ENCODE measurements around the gene GNA15.

GNA15 gene

GRCh38 chr19:3099347-3100145 is 36.3 kb upstream of the GNA15 start:
- H3K4me3 Mint-ChIP-seq, result no peak overlapping the region
- peaks cover 10% of the 10 kb centered on the region for H3K27me3 Mint-ChIP-seq (ENCODE audit: low read depth, poor library complexity)
- H3K36me3 Mint-ChIP-seq (ENCODE audit: low read depth), result no peaks in the 10 kb centered on the region
- H3K9me3 Mint-ChIP-seq, result no peaks in the 10 kb centered on the region
- H3K27ac Mint-ChIP-seq, result no peak overlapping the region
- peaks cover 31% of the 10 kb centered on the region for H3K4me1 Mint-ChIP-seq
- TF ChIP-seq, protein P1, sequence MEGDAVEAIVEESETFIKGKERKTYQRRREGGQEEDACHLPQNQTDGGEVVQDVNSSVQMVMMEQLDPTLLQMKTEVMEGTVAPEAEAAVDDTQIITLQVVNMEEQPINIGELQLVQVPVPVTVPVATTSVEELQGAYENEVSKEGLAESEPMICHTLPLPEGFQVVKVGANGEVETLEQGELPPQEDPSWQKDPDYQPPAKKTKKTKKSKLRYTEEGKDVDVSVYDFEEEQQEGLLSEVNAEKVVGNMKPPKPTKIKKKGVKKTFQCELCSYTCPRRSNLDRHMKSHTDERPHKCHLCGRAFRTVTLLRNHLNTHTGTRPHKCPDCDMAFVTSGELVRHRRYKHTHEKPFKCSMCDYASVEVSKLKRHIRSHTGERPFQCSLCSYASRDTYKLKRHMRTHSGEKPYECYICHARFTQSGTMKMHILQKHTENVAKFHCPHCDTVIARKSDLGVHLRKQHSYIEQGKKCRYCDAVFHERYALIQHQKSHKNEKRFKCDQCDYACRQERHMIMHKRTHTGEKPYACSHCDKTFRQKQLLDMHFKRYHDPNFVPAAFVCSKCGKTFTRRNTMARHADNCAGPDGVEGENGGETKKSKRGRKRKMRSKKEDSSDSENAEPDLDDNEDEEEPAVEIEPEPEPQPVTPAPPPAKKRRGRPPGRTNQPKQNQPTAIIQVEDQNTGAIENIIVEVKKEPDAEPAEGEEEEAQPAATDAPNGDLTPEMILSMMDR (IDR thresholded peaks at IDR 0.05), result no peak
- no peak for DNase-seq

DNA sequence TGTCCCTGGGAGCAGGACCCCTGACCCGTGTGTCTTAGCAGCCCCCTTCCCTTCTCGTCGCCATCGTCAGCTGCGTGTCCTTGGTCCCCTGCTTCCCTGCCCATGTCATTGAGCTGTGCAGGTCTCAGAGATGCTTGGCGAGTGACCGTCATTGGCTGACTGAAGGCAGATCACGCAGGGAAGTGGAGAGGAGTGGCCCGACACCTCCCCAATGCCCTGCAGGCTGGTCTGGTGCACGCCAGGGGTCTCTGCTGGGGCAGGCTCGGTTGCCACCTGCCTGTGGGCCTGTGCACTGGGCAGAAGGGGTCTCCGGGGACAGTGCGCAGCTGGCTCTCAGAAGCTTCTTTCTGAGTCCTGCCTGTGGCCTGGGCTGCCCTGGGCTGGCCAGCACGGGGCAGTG is 35.5 kb upstream of the GNA15 start:
- H3K36me3 Mint-ChIP-seq (ENCODE audit: low read depth), result no peaks in the 10 kb centered on the region
- no peak for DNase-seq
- H3K27me3 Mint-ChIP-seq (ENCODE audit: low read depth, poor library complexity), result peaks cover 10% of the 10 kb centered on the region
- H3K4me1 Mint-ChIP-seq, result peaks cover 28% of the 10 kb centered on the region
- no peak overlapping the region for H3K27ac Mint-ChIP-seq
- no peaks in the 10 kb centered on the region for H3K9me3 Mint-ChIP-seq
- TF ChIP-seq, protein P1 (IDR thresholded peaks at IDR 0.05), result no peak
- no peak overlapping the region for H3K4me3 Mint-ChIP-seq

DNA sequence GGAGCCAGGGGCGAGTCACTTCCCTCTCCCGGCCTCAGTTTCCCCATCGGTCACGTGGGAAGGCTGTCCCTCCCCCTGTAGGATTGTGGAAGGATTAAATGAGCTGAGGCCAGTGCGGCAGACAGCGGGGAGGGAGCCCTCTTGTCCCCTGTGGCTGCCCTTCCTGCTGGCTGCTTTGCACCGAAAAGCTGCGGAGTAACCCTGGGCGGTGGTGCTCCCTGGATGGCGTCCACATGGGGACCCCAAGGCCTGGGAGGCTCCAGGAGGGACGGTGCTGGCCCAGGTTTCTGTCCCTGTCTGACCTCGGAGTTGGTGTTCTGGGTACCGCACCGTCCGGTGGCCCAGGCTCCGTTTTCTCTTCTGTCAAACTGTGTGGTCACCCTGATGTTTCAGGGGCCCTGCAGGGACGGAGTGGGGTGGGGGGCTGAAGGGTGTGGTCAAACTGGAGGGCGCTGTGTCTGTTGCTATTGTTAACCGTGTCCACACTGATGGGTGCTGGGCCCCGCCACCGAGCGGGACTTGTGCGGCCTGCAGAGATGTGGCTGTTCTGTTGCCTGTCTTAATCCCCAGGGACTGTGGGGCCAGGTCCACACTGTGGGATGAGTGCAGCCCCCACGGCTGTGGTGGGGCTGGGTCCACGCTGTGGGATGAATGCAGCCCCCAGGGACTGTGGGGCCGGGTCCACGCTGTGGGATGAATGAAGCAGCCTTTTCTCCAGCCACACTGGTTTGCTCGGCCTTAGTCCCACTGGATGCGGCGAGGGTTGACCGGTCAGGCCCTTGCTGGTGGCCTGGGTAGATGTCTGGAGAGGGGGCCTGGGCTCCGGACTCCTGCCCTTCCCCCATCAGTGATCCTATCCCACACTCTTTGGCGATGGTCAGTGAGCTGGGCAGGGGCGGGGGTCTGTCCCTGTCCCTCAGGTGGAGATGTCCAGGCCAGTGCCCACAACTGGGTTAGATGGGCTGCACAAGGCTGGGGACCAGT is 34.8 kb upstream of the GNA15 start:
- no peak for DNase-seq
- Mint-ChIP-seq H3K27me3 (ENCODE audit: low read depth, poor library complexity) (peaks cover 4% of the 10 kb centered on the region), H3K4me3 (no peak overlapping the region), H3K36me3 (ENCODE audit: low read depth) (no peaks in the 10 kb centered on the region), H3K27ac (no peak overlapping the region), H3K9me3 (no peaks in the 10 kb centered on the region), H3K4me1 (peaks cover 20% of the 10 kb centered on the region)
- TF ChIP-seq, protein P1 (IDR thresholded peaks at IDR 0.05), result no peak

DNA sequence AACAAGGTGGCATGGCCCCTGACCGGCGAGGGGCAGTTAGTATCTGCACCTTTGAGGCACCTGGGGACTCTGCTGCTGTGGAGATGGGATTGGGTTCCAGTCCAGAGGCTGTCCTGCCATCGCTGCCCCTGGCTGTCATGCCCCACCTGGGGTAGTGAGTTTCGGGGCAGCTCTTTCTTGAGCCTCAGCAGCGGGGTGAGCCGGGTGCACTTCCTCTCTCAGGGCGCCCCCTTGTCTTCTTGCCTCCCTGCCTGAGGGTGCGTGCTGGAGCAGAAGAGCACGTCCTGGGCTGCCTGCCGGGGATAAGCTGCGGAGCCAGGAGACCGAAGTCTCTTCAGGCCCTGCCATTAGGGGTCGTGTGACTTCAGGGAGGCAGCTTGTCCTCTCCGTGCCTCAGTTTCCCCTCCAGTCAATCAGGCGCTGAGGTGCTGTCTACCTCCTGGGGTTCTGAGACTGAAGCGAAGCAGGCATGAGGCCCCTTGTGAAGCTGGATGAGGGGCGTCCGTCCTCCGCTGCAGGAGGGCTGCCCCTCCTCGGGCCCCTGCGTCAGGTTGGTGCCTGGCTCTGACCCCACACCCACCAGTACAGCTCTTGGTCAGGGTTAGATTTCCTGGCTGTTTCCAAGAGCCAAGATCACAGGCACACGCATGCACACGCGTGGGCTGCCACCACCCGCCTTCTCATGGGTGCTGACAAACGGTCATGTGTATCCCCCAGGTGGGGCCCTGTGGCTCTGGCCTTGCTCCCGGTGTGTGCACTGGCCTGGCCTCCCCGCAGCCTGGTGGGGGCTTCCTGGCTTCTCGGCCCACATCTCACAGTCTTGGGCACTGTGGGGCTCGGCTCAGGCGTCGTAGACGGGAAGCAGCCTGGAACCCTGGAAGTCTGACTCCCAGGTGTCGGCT is 33.3 kb upstream of the GNA15 start:
- no peaks in the 10 kb centered on the region for H3K36me3 Mint-ChIP-seq (ENCODE audit: low read depth)
- no peak overlapping the region for H3K27ac Mint-ChIP-seq
- peaks cover 3% of the 10 kb centered on the region for H3K27me3 Mint-ChIP-seq (ENCODE audit: low read depth, poor library complexity)
- H3K4me1 Mint-ChIP-seq, result peaks cover 20% of the 10 kb centered on the region
- DNase-seq, result no peak
- H3K9me3 Mint-ChIP-seq, result no peaks in the 10 kb centered on the region
- H3K4me3 Mint-ChIP-seq, result no peak overlapping the region
- TF ChIP-seq, protein P1 (IDR thresholded peaks at IDR 0.05), result no peak

DNA sequence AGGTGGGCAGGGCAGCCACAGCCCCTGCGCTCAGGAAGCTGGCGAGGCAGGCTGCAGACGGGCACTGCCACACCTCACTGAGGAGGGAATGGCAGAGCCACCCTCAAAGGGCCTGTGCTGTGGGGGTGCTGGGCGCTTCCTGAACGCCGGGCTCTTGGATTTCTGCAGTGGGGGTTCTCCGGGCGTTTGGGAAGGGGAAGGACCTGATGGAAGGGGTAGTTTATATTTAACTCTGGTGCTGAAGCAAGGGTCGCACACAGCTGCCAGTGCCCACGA is 31.2 kb upstream of the GNA15 start:
- Mint-ChIP-seq H3K4me3 (no peak overlapping the region), H3K27me3 (ENCODE audit: low read depth, poor library complexity) (peaks cover 3% of the 10 kb centered on the region), H3K9me3 (no peaks in the 10 kb centered on the region), H3K27ac (no peak overlapping the region), H3K36me3 (ENCODE audit: low read depth) (no peaks in the 10 kb centered on the region), H3K4me1 (peaks cover 34% of the 10 kb centered on the region)
- TF ChIP-seq, protein P1 (IDR thresholded peaks at IDR 0.05), result no peak
- no peak for DNase-seq

All from nephron progenitor cell (in vitro differentiated cells).